Measurements from ENCODE around the gene RNF186. TPM values are rescaled to one million over a fixed set of nuclear protein-coding genes. Genes with fewer than 3 reads are reported as not detected.

RNF186 gene
- total and polyA plus RNA-seq, 2 of the 13 experiments (the other 11 are each of a cell fraction or from before 2014, with no cell fraction given) = 0.07 to 0.20 TPM

DNA sequence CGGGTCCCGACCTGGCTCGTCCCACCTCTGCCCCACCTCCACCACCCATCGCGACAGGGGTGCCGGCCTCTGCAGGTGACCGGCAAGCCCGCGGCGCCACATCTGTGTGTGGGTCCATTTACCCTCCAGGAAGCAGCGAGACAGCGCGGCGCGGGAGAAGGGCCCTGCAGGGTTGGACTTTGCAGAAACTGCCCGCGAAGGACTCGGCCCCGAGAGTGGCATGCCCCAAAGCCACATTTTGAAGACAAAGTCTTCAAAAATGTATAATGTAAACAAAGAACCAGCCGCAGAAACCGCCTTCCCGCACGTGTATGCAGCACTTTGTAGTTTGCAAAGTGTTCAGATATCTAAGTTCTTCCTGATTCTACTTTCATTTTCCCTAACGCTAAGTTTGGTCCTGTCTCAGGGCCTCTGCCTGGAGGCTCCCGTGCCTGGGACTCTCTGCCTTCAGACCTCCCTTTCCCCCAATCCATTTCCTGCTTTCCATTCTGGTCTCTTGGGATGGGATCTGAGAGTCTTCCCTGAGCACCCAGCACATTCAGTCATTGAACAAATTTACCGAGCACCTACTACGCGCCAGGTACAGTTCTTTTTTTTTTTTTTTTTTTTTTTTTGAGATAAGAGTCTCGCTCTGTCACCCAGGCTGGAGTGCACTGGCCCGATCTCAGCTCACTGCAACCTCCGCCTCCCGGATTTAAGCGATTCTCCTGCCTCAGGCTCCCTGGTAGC, 14.8 kb downstream of the RNF186 start (continued):
- TF ChIP-seq IRX3 (CRISPR knock-in tag; IDR thresholded peaks at IDR 0.05; ENCODE audit: borderline replicate concordance, low read depth) (no peak), ELF1 (CRISPR knock-in tag; IDR thresholded peaks at IDR 0.05) (peak; percentile 23; the same call in 1 of the 2 replicates), ZNF720 (CRISPR knock-in tag; IDR thresholded peaks at IDR 0.05) (no peak), MED13 (CRISPR knock-in tag; IDR thresholded peaks at IDR 0.05) (0 out of 2 replicates have a peak, but pooled peaks have one; percentile 35), ZBTB7A (CRISPR knock-in tag; IDR thresholded peaks at IDR 0.05) (no peak), CCAR2 (optimal IDR thresholded peaks at IDR 0.05; ENCODE audit: low read depth, low read length) (no peak), ZNF761 (CRISPR knock-in tag; conservative IDR thresholded peaks at IDR 0.05) (no peak), ZNF564 (CRISPR knock-in tag; IDR thresholded peaks at IDR 0.05) (no peak), MTF2 (CRISPR knock-in tag; IDR thresholded peaks at IDR 0.05; ENCODE audit: borderline replicate concordance) (no peak), ZSCAN30 (CRISPR knock-in tag; IDR thresholded peaks at IDR 0.05) (peak; percentile 66; the same call in 1 of the 2 replicates), NFE2L1 (CRISPR knock-in tag; IDR thresholded peaks at IDR 0.05; ENCODE audit: borderline replicate concordance) (no peak), ZNF264 (CRISPR knock-in tag; IDR thresholded peaks at IDR 0.05) (0 out of 2 replicates have a peak, but pooled peaks have one; percentile 28), SMAD9 (CRISPR knock-in tag; IDR thresholded peaks at IDR 0.05) (no peak), STAG1 (CRISPR knock-in tag; IDR thresholded peaks at IDR 0.05) (no peak), UBTF (CRISPR knock-in tag; IDR thresholded peaks at IDR 0.05) (0 out of 2 replicates have a peak, but pooled peaks have one; percentile 17), ZBTB46 (CRISPR knock-in tag; IDR thresholded peaks at IDR 0.05; ENCODE audit: borderline replicate concordance) (no peak), PHF8 (CRISPR knock-in tag; IDR thresholded peaks at IDR 0.05) (peak; percentile 66), LCORL (IDR thresholded peaks at IDR 0.05) (no peak), LCORL (CRISPR knock-in tag; IDR thresholded peaks at IDR 0.05) (no peak), ZSCAN29 (CRISPR knock-in tag; conservative IDR thresholded peaks at IDR 0.05) (no peak)
- TF ChIP-seq, protein P1, sequence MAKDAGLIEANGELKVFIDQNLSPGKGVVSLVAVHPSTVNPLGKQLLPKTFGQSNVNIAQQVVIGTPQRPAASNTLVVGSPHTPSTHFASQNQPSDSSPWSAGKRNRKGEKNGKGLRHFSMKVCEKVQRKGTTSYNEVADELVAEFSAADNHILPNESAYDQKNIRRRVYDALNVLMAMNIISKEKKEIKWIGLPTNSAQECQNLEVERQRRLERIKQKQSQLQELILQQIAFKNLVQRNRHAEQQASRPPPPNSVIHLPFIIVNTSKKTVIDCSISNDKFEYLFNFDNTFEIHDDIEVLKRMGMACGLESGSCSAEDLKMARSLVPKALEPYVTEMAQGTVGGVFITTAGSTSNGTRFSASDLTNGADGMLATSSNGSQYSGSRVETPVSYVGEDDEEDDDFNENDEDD (CRISPR knock-in tag; IDR thresholded peaks at IDR 0.05; ENCODE audit: borderline replicate concordance) = peak; percentile 50; the same call in 1 of the 2 replicates
- TF ChIP-seq, protein P2, sequence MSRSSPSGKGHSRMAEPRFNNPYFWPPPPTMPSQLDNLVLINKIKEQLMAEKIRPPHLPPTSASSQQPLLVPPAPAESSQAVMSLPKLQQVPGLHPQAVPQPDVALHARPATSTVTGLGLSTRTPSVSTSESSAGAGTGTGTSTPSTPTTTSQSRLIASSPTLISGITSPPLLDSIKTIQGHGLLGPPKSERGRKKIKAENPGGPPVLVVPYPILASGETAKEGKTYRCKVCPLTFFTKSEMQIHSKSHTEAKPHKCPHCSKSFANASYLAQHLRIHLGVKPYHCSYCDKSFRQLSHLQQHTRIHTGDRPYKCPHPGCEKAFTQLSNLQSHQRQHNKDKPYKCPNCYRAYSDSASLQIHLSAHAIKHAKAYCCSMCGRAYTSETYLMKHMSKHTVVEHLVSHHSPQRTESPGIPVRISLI (CRISPR knock-in tag; IDR thresholded peaks at IDR 0.05; ENCODE audit: borderline replicate concordance) = 0 out of 2 replicates have a peak, but pooled peaks have one; percentile 41
- TF ChIP-seq, protein P3, sequence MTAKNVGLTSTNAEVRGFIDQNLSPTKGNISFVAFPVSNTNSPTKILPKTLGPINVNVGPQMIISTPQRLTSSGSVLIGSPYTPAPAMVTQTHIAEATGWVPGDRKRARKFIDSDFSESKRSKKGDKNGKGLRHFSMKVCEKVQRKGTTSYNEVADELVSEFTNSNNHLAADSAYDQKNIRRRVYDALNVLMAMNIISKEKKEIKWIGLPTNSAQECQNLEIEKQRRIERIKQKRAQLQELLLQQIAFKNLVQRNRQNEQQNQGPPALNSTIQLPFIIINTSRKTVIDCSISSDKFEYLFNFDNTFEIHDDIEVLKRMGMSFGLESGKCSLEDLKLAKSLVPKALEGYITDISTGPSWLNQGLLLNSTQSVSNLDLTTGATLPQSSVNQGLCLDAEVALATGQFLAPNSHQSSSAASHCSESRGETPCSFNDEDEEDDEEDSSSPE (CRISPR knock-in tag; IDR thresholded peaks at IDR 0.05) = no peak

Measured in HepG2 (cell line).